H1 (cell line): ENCODE measurements around the gene HDAC10. TPM values are rescaled to one million over a fixed set of nuclear protein-coding genes. Genes with fewer than 3 reads are reported as not detected.

Experiments
- CTCF ChIA-PET: fragments of 300-600 bp; sonication (Branson Sonifier 250); formaldehyde crosslinking; loops from one replicate; lab custom pipeline; 2021; ENCODE audit not compliant: partially characterized antibody; lab: Charles Lee
- POLR2A ChIA-PET: fragments of 300-600 bp; sonication (Branson Sonifier 250); formaldehyde crosslinking; loops from one replicate; lab custom pipeline; 2021; ENCODE audit warnings: inconsistent platforms; ENCODE audit not compliant: partially characterized antibody; lab: Charles Lee
- DNase-seq, 2 experiments: peaks; one replicate each; pipeline versions ENCODE4 v3.0.0 to v3.0.0-alpha.2; 2010 to 2022; ENCODE audit warnings: low spot score in 2 of 2, low read depth in 1 of 2, mixed read lengths in 1 of 2
- FAIRE-seq: peaks from 2 replicates; lab custom pipeline; 2011; peaks lifted over from hg19 to GRCh38; lab: Jason Lieb, UNC
- H2AFZ ChIP-seq: 2 replicates; pipeline ENCODE4 v1.8.1; 2012; ENCODE audit warnings: low read length, inconsistent platforms
- H2AK5ac ChIP-seq: 2 replicates; pipeline ENCODE4 v1.6.1; 2013; ENCODE audit warnings: low read depth, low read length
- H2BK120ac ChIP-seq: replicated peaks from 2 replicates; pipeline ENCODE3; 2013; ENCODE audit warnings: low read depth, low read length, inconsistent platforms
- H2BK12ac ChIP-seq: 2 replicates; pipeline ENCODE4 v1.6.1; 2013; ENCODE audit warnings: low read depth, low read length
- H2BK15ac ChIP-seq: 2 replicates; pipeline ENCODE4 v1.6.1; 2013; ENCODE audit warnings: low read length
- H2BK20ac ChIP-seq: 2 replicates; pipeline ENCODE4 v1.6.1; 2013; ENCODE audit warnings: low read length
- H2BK5ac ChIP-seq: 2 replicates; pipeline ENCODE4 v1.6.1; 2013; ENCODE audit warnings: low read depth, low read length
- H3K14ac ChIP-seq: 2 replicates; pipeline ENCODE4 v1.6.1; 2013; ENCODE audit warnings: inconsistent platforms; ENCODE audit not compliant: insufficient read length
- H3K18ac ChIP-seq: 2 replicates; pipeline ENCODE4 v1.6.1; 2013; ENCODE audit warnings: low read length; ENCODE audit errors: extremely low read depth
- H3K23ac ChIP-seq: 2 replicates; pipeline ENCODE4 v1.6.1; 2013; ENCODE audit warnings: inconsistent platforms; ENCODE audit not compliant: insufficient read length
- H3K23me2 ChIP-seq: 2 replicates; pipeline ENCODE4 v1.6.1; 2013; ENCODE audit warnings: low read depth, low read length
- H3K27ac ChIP-seq: 2 replicates; pipeline ENCODE4 v1.6.1; 2011; ENCODE audit warnings: low read depth, low read length, inconsistent platforms
- H3K27me3 ChIP-seq, 4 experiments: replicated peaks in 1 of 4; 1 replicate in 1 of 4; 2 replicates in 3 of 4; pipeline versions ENCODE4 v1.6.1 to v1.8.1; 2011 to 2013; ENCODE audit warnings: low read length in 3 of 4, mild to moderate bottlenecking in 3 of 4, inconsistent platforms in 2 of 4, mixed read lengths in 2 of 4, moderate library complexity in 1 of 4; ENCODE audit not compliant: control insufficient read depth in 3 of 4, insufficient read depth in 3 of 4; ENCODE audit errors: extremely low read depth in 1 of 4
- H3K36me3 ChIP-seq, 4 experiments: 2 replicates each; pipeline versions ENCODE4 v1.6.1 to v1.8.1; 2011 to 2013; ENCODE audit warnings: mild to moderate bottlenecking in 4 of 4, low read length in 3 of 4, moderate library complexity in 2 of 4, control low read depth in 1 of 4, inconsistent platforms in 1 of 4; ENCODE audit not compliant: insufficient read depth in 4 of 4, control insufficient read depth in 2 of 4
- H3K4ac ChIP-seq: replicated peaks from 2 replicates; pipeline ENCODE3; 2013; ENCODE audit warnings: low read length, low read depth, mixed read lengths, inconsistent platforms; ENCODE audit not compliant: insufficient read length
- H3K4me1 ChIP-seq, 4 experiments: replicated peaks in 1 of 4; 1 replicate in 1 of 4; 2 replicates in 3 of 4; pipeline versions ENCODE4 v1.6.1 to v1.8.1; 2011 to 2013; ENCODE audit warnings: low read length in 3 of 4, inconsistent platforms in 2 of 4, mixed read lengths in 1 of 4; ENCODE audit not compliant: insufficient read depth in 4 of 4, control insufficient read depth in 3 of 4
- H3K4me2 ChIP-seq, 2 experiments: 2 replicates each; pipeline versions ENCODE4 v1.6.1 to v1.8.1; 2011 to 2013; ENCODE audit warnings: low read depth in 2 of 2, low read length in 2 of 2, control low read depth in 1 of 2, inconsistent platforms in 1 of 2, mild to moderate bottlenecking in 1 of 2; ENCODE audit not compliant: insufficient read depth in 1 of 2
- H3K4me3 ChIP-seq, 4 experiments: fragments of 200-600, 300-600 bp in 1 of 4; sonication (generic), shearing (Covaris generic), sonication (Bioruptor Twin) in 1 of 4; 2 replicates each; pipeline versions ENCODE4 v1.5.1 to v1.8.1; 2011 to 2016; ENCODE audit warnings: low read length in 4 of 4, low read depth in 3 of 4, control low read depth in 2 of 4, inconsistent platforms in 2 of 4, mild to moderate bottlenecking in 2 of 4, mixed read lengths in 1 of 4, moderate library complexity in 1 of 4; ENCODE audit not compliant: insufficient read depth in 2 of 4; ENCODE audit errors: extremely low read depth in 1 of 4
- H3K56ac ChIP-seq: replicated peaks from 2 replicates; pipeline ENCODE3; 2013; ENCODE audit warnings: low read depth, mild to moderate bottlenecking, mixed read lengths, low read length, inconsistent platforms; ENCODE audit not compliant: insufficient read length
- H3K79me1 ChIP-seq: 2 replicates; pipeline ENCODE4 v1.6.1; 2013; ENCODE audit warnings: low read depth, low read length, control low read depth
- H3K79me2 ChIP-seq, 2 experiments: 2 replicates each; pipeline versions ENCODE4 v1.6.1 to v1.8.1; 2012 to 2013; ENCODE audit warnings: low read length in 2 of 2, mild to moderate bottlenecking in 2 of 2, inconsistent platforms in 1 of 2; ENCODE audit not compliant: insufficient read depth in 2 of 2, control insufficient read depth in 1 of 2
- H3K9ac ChIP-seq, 4 experiments: replicated peaks in 1 of 4; 1 replicate in 1 of 4; 2 replicates in 3 of 4; pipeline versions ENCODE4 v1.6.1 to v1.8.1; 2011 to 2013; ENCODE audit warnings: low read depth in 3 of 4, low read length in 3 of 4, control low read depth in 2 of 4, mild to moderate bottlenecking in 2 of 4, moderate library complexity in 2 of 4, inconsistent platforms in 1 of 4; ENCODE audit errors: extremely low read depth in 1 of 4
- H3K9me3 ChIP-seq, 2 experiments: 2 replicates each; pipeline versions ENCODE4 v1.6.1 to v1.8.1; 2012 to 2013; ENCODE audit warnings: mild to moderate bottlenecking in 2 of 2, moderate library complexity in 2 of 2, control low read depth in 1 of 2, inconsistent platforms in 1 of 2, low read depth in 1 of 2, low read length in 1 of 2, mixed read lengths in 1 of 2; ENCODE audit not compliant: insufficient read depth in 2 of 2
- H4K20me1 ChIP-seq, 2 experiments: replicated peaks in 1 of 2; 2 replicates each; pipeline versions ENCODE3 to v1.8.1; 2011 to 2013; ENCODE audit warnings: inconsistent platforms in 2 of 2, low read length in 2 of 2, mild to moderate bottlenecking in 1 of 2; ENCODE audit not compliant: insufficient read depth in 2 of 2, control insufficient read depth in 1 of 2
- H4K5ac ChIP-seq: 2 replicates; pipeline ENCODE4 v1.6.1; 2013; ENCODE audit warnings: low read length, low read depth, mixed read lengths, inconsistent platforms; ENCODE audit not compliant: insufficient read length
- H4K8ac ChIP-seq: 2 replicates; pipeline ENCODE4 v1.8.0; 2013; ENCODE audit warnings: mild to moderate bottlenecking, moderate library complexity, low read length, inconsistent platforms; ENCODE audit not compliant: insufficient read depth; ENCODE audit errors: extremely low read depth
- H4K91ac ChIP-seq: replicated peaks from 2 replicates; pipeline ENCODE3; 2013; ENCODE audit warnings: low read length, mixed read lengths, inconsistent platforms; ENCODE audit not compliant: insufficient read length
- CBX8 ChIP-seq: fragments of 300-800, 300-1000 bp; sonication (generic); IDR thresholded peaks from 2 replicates; pipeline ENCODE4 v1.7.1; 2016; ENCODE audit warnings: low read depth, low read length, borderline replicate concordance
- CHD2 ChIP-seq: IDR thresholded peaks from 2 replicates; pipeline ENCODE4 v1.6.1; 2012; ENCODE audit warnings: low read length, improper control_type of control experiment
- EGR1 ChIP-seq: IDR thresholded peaks from 2 replicates; pipeline ENCODE4 v1.6.1; 2011; ENCODE audit warnings: low read depth, low read length, borderline replicate concordance
- GTF2F1 ChIP-seq: IDR thresholded peaks from 2 replicates; pipeline ENCODE4 v1.6.1; 2012; ENCODE audit warnings: low read depth, low read length, improper control_type of control experiment, borderline replicate concordance
- HDAC2 ChIP-seq, 2 experiments: fragments of 300-600 bp in 1 of 2; sonication (generic) in 1 of 2; IDR thresholded peaks; 2 replicates each; pipeline ENCODE4 v1.6.1; 2011 to 2012; ENCODE audit warnings: low read depth in 2 of 2, low read length in 2 of 2, mild to moderate bottlenecking in 2 of 2, moderate library complexity in 2 of 2, borderline replicate concordance in 1 of 2, inconsistent platforms in 1 of 2
- MAFK ChIP-seq: IDR thresholded peaks from 2 replicates; pipeline ENCODE4 v1.6.1; 2012; ENCODE audit warnings: low read depth, mild to moderate bottlenecking, improper control_type of control experiment, low read length
- RNF2 ChIP-seq: fragments of 200-900, 300-1000 bp; sonication (generic); IDR thresholded peaks from 2 replicates; pipeline ENCODE4 v1.7.1; 2016; ENCODE audit warnings: borderline replicate concordance, low read depth, mild to moderate bottlenecking, antibody characterized with exemption, low read length; ENCODE audit not compliant: poor library complexity, severe bottlenecking; ENCODE audit errors: missing control alignments
- SRF ChIP-seq: IDR thresholded peaks from 2 replicates; pipeline ENCODE4 v1.6.1; 2011; ENCODE audit warnings: mild to moderate bottlenecking, low read depth, low read length, moderate library complexity
- TCF12 ChIP-seq: IDR thresholded peaks from 2 replicates; pipeline ENCODE4 v1.6.1; 2011; ENCODE audit warnings: low read depth, mild to moderate bottlenecking, low read length
- ZNF274 ChIP-seq: IDR thresholded peaks from 2 replicates; pipeline ENCODE4 v1.7.0; 2012; ENCODE audit warnings: low read length, borderline replicate concordance; ENCODE audit errors: extremely low read depth
- WGBS, 2 experiments: shearing (Covaris generic) in 1 of 2; methylation state at CpG; one replicate each; pipeline versions ENCODE4 v1.1.6 to v1.1.7; 2013 to 2015; ENCODE audit warnings: low lambda C conversion rate in 2 of 2, mixed read lengths in 2 of 2, inconsistent platforms in 1 of 2, low coverage in 1 of 2, missing lambda C conversion rate in 1 of 2; ENCODE audit not compliant: insufficient replicate concordance in 2 of 2, insufficient coverage in 1 of 2, insufficient read length in 1 of 2; ENCODE audit errors: extremely low coverage in 1 of 2, missing lambda C conversion rate in 1 of 2; 5-methylcytosine and 5-hydroxymethylcytosine counted together
- polyA plus RNA-seq, 7 experiments: library from polyadenylated mRNA; depleted of rRNA in 3 of 7; stranded (reverse) in 5 of 7; unstranded in 2 of 7; fragments of >200 nt in 5 of 7; fragments of 200-250 nt in 2 of 7; gene quantifications; 1 replicate in 5 of 7; 2 replicates in 1 of 7; 4 replicates in 1 of 7; pipeline versions ENCODE4 v1.2.1 to v1.2.3, GENCODE V29; 2011 to 2013; ENCODE audit warnings: missing spikeins in 2 of 7, mixed read lengths in 2 of 7
- total RNA-seq: library from RNA; stranded (reverse); fragmentation: NEBNext Ultra II Directional; extraction: Animal tissue kit (Norgen Biotek cat#: 25700); gene quantifications from 2 replicates; pipeline ENCODE4 v1.2.1, GENCODE V29; 2021
- TF ChIP-seq, protein P1 (sequence below): IDR thresholded peaks from 2 replicates; pipeline ENCODE4 v1.6.1; 2012; ENCODE audit warnings: low read length, inconsistent platforms

The HDAC10 gene
- total and polyA plus RNA-seq, 2 of the 8 experiments (the other 6 are each of a cell fraction or from before 2014, with no cell fraction given) = 11.2 to 26.4 TPM

- Histone ChIP-seq H2BK20ac (no peak overlapping the region), H3K4me3 (no peak overlapping the region), H2BK12ac (no peak overlapping the region), H3K56ac (no peak overlapping the region), H3K9me3 (no peaks in the 10 kb centered on the region), H3K4ac (no peak overlapping the region), H3K23ac (no peak overlapping the region), H2BK5ac (no peak overlapping the region), H4K91ac (no peak overlapping the region), H2BK120ac (no peak overlapping the region), H3K4me2 (no peak overlapping the region), H2BK15ac (no peak overlapping the region), H4K8ac (no peak overlapping the region), H3K79me1 (peaks cover 4% of the 10 kb centered on the region; the same call in 1 of the 2 replicates), H4K20me1 (peaks cover 0 to 13% of the 10 kb centered on the region in 2 experiments), H3K23me2 (no peaks in the 10 kb centered on the region), H3K4me1 (no peaks in the 10 kb centered on the region), H3K14ac (no peak overlapping the region), H3K9ac (no peak overlapping the region), H3K18ac (no peak overlapping the region), H2AFZ (no peak overlapping the region), H3K27ac (no peak overlapping the region), H3K36me3 (peaks cover 0 to 8% (median 4%) of the 10 kb centered on the region in 4 experiments; a peak in 5 of 8 replicates), H2AK5ac (no peak overlapping the region), H4K5ac (no peak overlapping the region), H3K27me3 (no peaks in the 10 kb centered on the region), H3K79me2 (no peaks in the 10 kb centered on the region)
- no peak for FAIRE-seq
- POLR2A ChIA-PET = interaction anchor here (0.9 to 1.2 kb wide), 2 partner anchors 9 to 17 kb away, joined by 3 read pairs; partner anchors contain the start of gene TUBGCP6
- DNase-seq = no peak
- CTCF ChIA-PET = interaction anchor here (0.5 to 9.2 kb wide), 3 partner anchors 13 to 49 kb away, joined by 3 to 77 read pairs (median 3); no protein-coding TSS in a partner anchor
- WGBS, 2 experiments = 96% methylated on average over 23 of the region's 25 CpGs; no CpG with 5 or more reads in 1 of the 2 experiments
- no peak for TF ChIP-seq CBX8
- TF ChIP-seq CHD2 = no peak
- TF ChIP-seq TCF12 = no peak
- no peak for TF ChIP-seq GTF2F1
- no peak for TF ChIP-seq HDAC2 (IDR thresholded peaks at IDR 0.05; ENCODE audit: borderline replicate concordance in 1 of 2, low read depth in 2 of 2, low read length in 2 of 2)
- TF ChIP-seq RNF2 = no peak
- no peak for TF ChIP-seq ZNF274
- TF ChIP-seq SRF = no peak
- TF ChIP-seq, protein P1, sequence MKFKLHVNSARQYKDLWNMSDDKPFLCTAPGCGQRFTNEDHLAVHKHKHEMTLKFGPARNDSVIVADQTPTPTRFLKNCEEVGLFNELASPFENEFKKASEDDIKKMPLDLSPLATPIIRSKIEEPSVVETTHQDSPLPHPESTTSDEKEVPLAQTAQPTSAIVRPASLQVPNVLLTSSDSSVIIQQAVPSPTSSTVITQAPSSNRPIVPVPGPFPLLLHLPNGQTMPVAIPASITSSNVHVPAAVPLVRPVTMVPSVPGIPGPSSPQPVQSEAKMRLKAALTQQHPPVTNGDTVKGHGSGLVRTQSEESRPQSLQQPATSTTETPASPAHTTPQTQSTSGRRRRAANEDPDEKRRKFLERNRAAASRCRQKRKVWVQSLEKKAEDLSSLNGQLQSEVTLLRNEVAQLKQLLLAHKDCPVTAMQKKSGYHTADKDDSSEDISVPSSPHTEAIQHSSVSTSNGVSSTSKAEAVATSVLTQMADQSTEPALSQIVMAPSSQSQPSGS = no peak
- no peak for TF ChIP-seq EGR1
- no peak for TF ChIP-seq MAFK
These were observed 23.4 kb downstream of the HDAC10 start for GRCh38 chr22:50227579-50228215.
